Karpas-422 (cell line): ENCODE results near the gene PSTPIP2. TPM values are rescaled to one million over a fixed set of nuclear protein-coding genes. Genes with fewer than 3 reads are reported as not detected.

Experiments
- DNase-seq: peaks from one replicate; pipeline ENCODE4 v3.0.0-alpha.2; 2015
- H2AFZ ChIP-seq: fragments of 200-600 bp; sonication (generic); 2 replicates; pipeline ENCODE4 v1.6.1; 2014; ENCODE audit warnings: antibody characterized with exemption, low read length, mixed read lengths
- H3K27ac ChIP-seq: fragments of 200-600 bp; sonication (generic); 2 replicates; pipeline ENCODE4 v1.5.1; 2014; ENCODE audit warnings: mild to moderate bottlenecking, low read length, moderate library complexity
- H3K27me3 ChIP-seq: fragments of 200-600 bp; sonication (generic); 2 replicates; pipeline ENCODE4 v1.6.1; 2014; ENCODE audit warnings: low read length, mixed read lengths
- H3K36me3 ChIP-seq: fragments of 200-600 bp; sonication (generic); 2 replicates; pipeline ENCODE4 v1.6.1; 2014; ENCODE audit warnings: low read length, mixed read lengths; ENCODE audit not compliant: insufficient read depth
- H3K4me1 ChIP-seq: fragments of 200-600 bp; sonication (generic); 2 replicates; pipeline ENCODE4 v1.6.1; 2014; ENCODE audit warnings: mild to moderate bottlenecking, low read length, mixed read lengths
- H3K4me2 ChIP-seq: fragments of 200-600 bp; sonication (generic); 2 replicates; pipeline ENCODE4 v1.6.1; 2014; ENCODE audit warnings: low read length, low read depth, mild to moderate bottlenecking; ENCODE audit not compliant: poor library complexity, severe bottlenecking
- H3K4me3 ChIP-seq: fragments of 200-600 bp; sonication (generic); 2 replicates; pipeline ENCODE4 v1.5.1; 2014; ENCODE audit warnings: mild to moderate bottlenecking, antibody characterized with exemption, low read length, mixed read lengths
- H3K79me2 ChIP-seq: fragments of 200-600 bp; sonication (generic); 2 replicates; pipeline ENCODE4 v1.6.1; 2014; ENCODE audit warnings: mild to moderate bottlenecking, low read length, mixed read lengths
- H3K9ac ChIP-seq: fragments of 200-600 bp; sonication (generic); 2 replicates; pipeline ENCODE4 v1.6.0; 2014; ENCODE audit warnings: low read length
- H3K9me2 ChIP-seq: fragments of 200-600 bp; sonication (generic), shearing (Covaris generic); replicated peaks from 2 replicates; pipeline ENCODE4 v1.6.0; 2014; ENCODE audit warnings: mild to moderate bottlenecking, low read length, moderate library complexity; ENCODE audit not compliant: insufficient read depth
- H3K9me3 ChIP-seq: fragments of 300-700, 200-600 bp; sonication (generic); 2 replicates; pipeline ENCODE4 v1.6.1; 2014; ENCODE audit warnings: low read length, mixed read lengths
- H4K20me1 ChIP-seq: fragments of 200-600 bp; sonication (generic); 2 replicates; pipeline ENCODE4 v1.6.1; 2014; ENCODE audit warnings: mild to moderate bottlenecking, antibody characterized with exemption, low read length, low read depth; ENCODE audit not compliant: insufficient read depth
- total RNA-seq: library from RNA; depleted of rRNA; stranded (reverse); fragments of >200 nt; shearing (Covaris generic); gene quantifications from 2 replicates; pipeline ENCODE4 v1.2.3, GENCODE V29; 2014; ENCODE audit warnings: low replicate concordance

Gene PSTPIP2
- total RNA-seq, 1 experiment from 2014 or later = not detected

GRCh38 chr18:46010050-46010449 lies 62.0 kb downstream of the PSTPIP2 start:
- no peaks in the 10 kb centered on the region for H3K36me3 ChIP-seq
- H3K79me2 ChIP-seq = no peaks in the 10 kb centered on the region
- no peak overlapping the region for H3K4me2 ChIP-seq
- no peak overlapping the region for H3K27ac ChIP-seq
- no peaks in the 10 kb centered on the region for H3K27me3 ChIP-seq
- H2AFZ ChIP-seq = no peak overlapping the region
- H3K4me1 ChIP-seq = peaks cover 19% of the 10 kb centered on the region
- H3K9ac ChIP-seq = no peak overlapping the region
- H3K9me2 ChIP-seq = no peaks in the 10 kb centered on the region
- H3K9me3 ChIP-seq = no peaks in the 10 kb centered on the region
- H4K20me1 ChIP-seq = no peaks in the 10 kb centered on the region
- DNase-seq = no peak
- no peak overlapping the region for H3K4me3 ChIP-seq

DNA sequence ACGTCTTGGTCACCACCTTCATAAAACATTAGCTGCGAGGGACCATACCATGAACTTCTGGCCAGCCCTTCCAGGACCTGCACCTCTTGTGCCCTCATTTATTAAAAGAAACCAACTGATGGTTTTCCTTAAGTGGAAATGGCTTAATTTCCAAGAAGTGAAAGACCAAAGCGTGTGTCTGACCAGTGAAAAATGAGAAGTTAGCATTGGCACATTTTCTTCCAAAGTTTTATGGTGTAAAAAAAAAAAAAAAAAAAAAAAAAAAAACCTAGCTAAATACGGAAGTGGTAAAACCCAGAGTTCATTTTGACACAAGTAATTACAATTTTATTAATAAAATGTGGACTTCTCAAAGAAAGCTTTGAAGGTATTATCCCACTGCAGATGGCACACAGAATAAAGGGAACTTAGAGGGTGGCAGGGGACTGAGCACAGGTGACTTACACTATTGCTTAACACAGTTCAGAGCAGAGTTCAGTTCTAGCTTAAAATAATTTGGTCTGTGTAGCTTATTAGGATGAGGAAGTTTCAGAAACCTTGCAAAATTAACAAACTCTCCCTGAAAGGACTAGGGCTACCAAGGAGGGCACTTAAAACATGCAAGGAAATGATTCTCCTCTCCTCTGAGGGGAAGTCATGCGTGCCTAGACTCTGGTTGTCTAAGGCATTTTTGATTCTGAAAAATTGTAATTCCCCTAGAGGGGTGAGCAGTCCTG lies 62.8 kb downstream of the PSTPIP2 start:
- Histone ChIP-seq H3K4me2 (no peak overlapping the region), H3K27ac (no peak overlapping the region), H3K9me2 (no peaks in the 10 kb centered on the region), H3K4me3 (no peak overlapping the region), H3K9ac (no peak overlapping the region), H3K9me3 (no peaks in the 10 kb centered on the region), H3K27me3 (no peaks in the 10 kb centered on the region), H4K20me1 (no peaks in the 10 kb centered on the region), H2AFZ (no peak overlapping the region; the same call in 1 of the 2 replicates), H3K36me3 (no peaks in the 10 kb centered on the region), H3K79me2 (no peaks in the 10 kb centered on the region), H3K4me1 (peaks cover 19% of the 10 kb centered on the region)
- DNase-seq = peak; percentile 47

GRCh38 chr18:46008531-46008930 lies 63.5 kb downstream of the PSTPIP2 start:
- DNase-seq = no peak
- H3K4me3 ChIP-seq = no peak overlapping the region
- H3K9ac ChIP-seq = no peak overlapping the region
- no peaks in the 10 kb centered on the region for H3K79me2 ChIP-seq
- H3K9me2 ChIP-seq = no peaks in the 10 kb centered on the region
- no peaks in the 10 kb centered on the region for H3K9me3 ChIP-seq
- no peaks in the 10 kb centered on the region for H3K27me3 ChIP-seq
- H3K27ac ChIP-seq = no peak overlapping the region
- no peak overlapping the region for H3K4me2 ChIP-seq
- no peaks in the 10 kb centered on the region for H3K36me3 ChIP-seq
- no peaks in the 10 kb centered on the region for H4K20me1 ChIP-seq
- H2AFZ ChIP-seq = no peak overlapping the region
- peaks cover 16% of the 10 kb centered on the region for H3K4me1 ChIP-seq

- Histone ChIP-seq H3K36me3 (no peaks in the 10 kb centered on the region), H4K20me1 (no peaks in the 10 kb centered on the region), H3K27me3 (no peaks in the 10 kb centered on the region), H3K4me2 (no peak overlapping the region), H2AFZ (no peak overlapping the region), H3K4me3 (no peak overlapping the region), H3K4me1 (peaks cover 11% of the 10 kb centered on the region), H3K9ac (no peak overlapping the region), H3K79me2 (no peaks in the 10 kb centered on the region), H3K27ac (no peak overlapping the region), H3K9me3 (no peaks in the 10 kb centered on the region), H3K9me2 (no peaks in the 10 kb centered on the region)
- DNase-seq = no peak
Observed at GRCh38 chr18:46007165-46007564, 64.9 kb downstream of the PSTPIP2 start.

DNA sequence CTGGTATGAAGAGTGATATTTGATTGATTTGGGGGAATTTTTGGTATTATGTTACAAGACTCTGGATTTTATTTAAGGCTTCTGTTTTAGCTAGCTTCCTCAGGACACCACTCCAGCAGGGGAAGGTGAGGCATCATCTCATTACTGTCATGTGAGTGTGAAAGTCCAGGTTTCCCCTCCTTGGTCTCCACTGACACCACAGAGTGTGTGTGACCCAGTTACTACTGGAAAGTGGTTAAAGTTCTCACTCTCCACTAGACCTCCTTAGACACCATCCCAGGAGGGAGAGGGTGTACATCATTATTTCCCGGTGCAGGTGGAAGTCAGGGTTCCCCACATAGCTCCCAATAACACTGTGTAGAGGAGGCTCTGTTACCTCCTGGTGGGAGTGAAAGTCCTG lies 69.1 kb downstream of the PSTPIP2 start:
- Histone ChIP-seq H3K4me2 (no peak overlapping the region), H3K4me1 (no peaks in the 10 kb centered on the region), H3K9me3 (no peaks in the 10 kb centered on the region), H4K20me1 (no peaks in the 10 kb centered on the region), H3K27me3 (no peaks in the 10 kb centered on the region), H3K9ac (no peak overlapping the region), H3K9me2 (no peaks in the 10 kb centered on the region), H3K27ac (no peak overlapping the region), H3K79me2 (no peaks in the 10 kb centered on the region), H3K36me3 (no peaks in the 10 kb centered on the region), H3K4me3 (no peak overlapping the region), H2AFZ (no peak overlapping the region)
- DNase-seq = no peak

DNA sequence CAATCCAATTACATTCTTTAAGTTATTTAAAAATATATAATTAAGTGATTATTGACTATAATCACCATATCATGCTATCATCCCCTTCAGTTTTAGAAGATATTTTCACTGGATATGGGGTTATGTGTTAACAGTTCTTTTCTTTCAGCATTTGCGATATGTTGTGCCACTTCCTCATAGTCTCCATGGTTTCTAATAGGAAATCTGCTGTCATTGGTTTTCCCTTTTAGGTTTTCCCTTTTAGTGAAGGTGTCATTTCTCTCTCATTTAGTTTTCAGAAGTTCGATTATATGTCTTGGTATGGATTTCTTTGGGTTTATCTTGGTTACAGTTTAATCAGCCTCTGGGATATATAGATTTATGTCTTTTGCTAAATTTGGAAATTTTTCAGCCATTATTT lies 70.2 kb downstream of the PSTPIP2 start:
- no peak overlapping the region for H3K4me2 ChIP-seq
- H3K79me2 ChIP-seq = no peaks in the 10 kb centered on the region
- H3K36me3 ChIP-seq = no peaks in the 10 kb centered on the region
- no peaks in the 10 kb centered on the region for H3K9me2 ChIP-seq
- H4K20me1 ChIP-seq = no peaks in the 10 kb centered on the region
- H2AFZ ChIP-seq = no peak overlapping the region
- no peaks in the 10 kb centered on the region for H3K9me3 ChIP-seq
- no peaks in the 10 kb centered on the region for H3K4me1 ChIP-seq
- H3K27ac ChIP-seq = no peak overlapping the region
- no peak overlapping the region for H3K4me3 ChIP-seq
- no peak for DNase-seq
- no peaks in the 10 kb centered on the region for H3K27me3 ChIP-seq
- no peak overlapping the region for H3K9ac ChIP-seq

GRCh38 chr18:46001074-46001473 lies 71.0 kb downstream of the PSTPIP2 start:
- no peak overlapping the region for H3K4me3 ChIP-seq
- H4K20me1 ChIP-seq = no peaks in the 10 kb centered on the region
- DNase-seq = no peak
- H3K79me2 ChIP-seq = no peaks in the 10 kb centered on the region
- H3K9me3 ChIP-seq = no peaks in the 10 kb centered on the region
- H3K4me1 ChIP-seq = no peaks in the 10 kb centered on the region
- H2AFZ ChIP-seq = no peak overlapping the region
- no peaks in the 10 kb centered on the region for H3K27me3 ChIP-seq
- no peak overlapping the region for H3K27ac ChIP-seq
- no peak overlapping the region for H3K4me2 ChIP-seq
- no peak overlapping the region for H3K9ac ChIP-seq
- H3K9me2 ChIP-seq = no peaks in the 10 kb centered on the region
- no peaks in the 10 kb centered on the region for H3K36me3 ChIP-seq

- H4K20me1 ChIP-seq = no peaks in the 10 kb centered on the region
- H3K4me1 ChIP-seq = no peaks in the 10 kb centered on the region
- H3K27ac ChIP-seq = no peak overlapping the region
- H3K4me3 ChIP-seq = no peak overlapping the region
- no peaks in the 10 kb centered on the region for H3K36me3 ChIP-seq
- H2AFZ ChIP-seq = no peak overlapping the region
- no peak for DNase-seq
- no peak overlapping the region for H3K9ac ChIP-seq
- H3K9me2 ChIP-seq = no peaks in the 10 kb centered on the region
- no peak overlapping the region for H3K4me2 ChIP-seq
- H3K9me3 ChIP-seq = no peaks in the 10 kb centered on the region
- no peaks in the 10 kb centered on the region for H3K79me2 ChIP-seq
- H3K27me3 ChIP-seq = no peaks in the 10 kb centered on the region
Observed at GRCh38 chr18:45999536-45999935, 72.5 kb downstream of the PSTPIP2 start.
